Mammary epithelial cell (primary cell): ENCODE data around the gene ANP32B.

Experiments
- EZH2 ChIP-seq: IDR thresholded peaks from 2 replicates; pipeline ENCODE4 v1.6.1; 2012; ENCODE audit warnings: low read length, inconsistent platforms, borderline replicate concordance
- TF ChIP-seq, protein P1 (sequence below), 2 donors: IDR thresholded peaks in 1 of 2; conservative IDR thresholded peaks in 1 of 2; 2 replicates each; pipeline ENCODE4 v1.5.1; 2011 to 2012; ENCODE audit warnings: inconsistent platforms in 2 of 2, low read length in 2 of 2, mild to moderate bottlenecking in 2 of 2, control low read depth in 1 of 2, low read depth in 1 of 2; ENCODE audit not compliant: insufficient read depth in 1 of 2; ENCODE audit errors: extremely low read depth in 1 of 2

DNA sequence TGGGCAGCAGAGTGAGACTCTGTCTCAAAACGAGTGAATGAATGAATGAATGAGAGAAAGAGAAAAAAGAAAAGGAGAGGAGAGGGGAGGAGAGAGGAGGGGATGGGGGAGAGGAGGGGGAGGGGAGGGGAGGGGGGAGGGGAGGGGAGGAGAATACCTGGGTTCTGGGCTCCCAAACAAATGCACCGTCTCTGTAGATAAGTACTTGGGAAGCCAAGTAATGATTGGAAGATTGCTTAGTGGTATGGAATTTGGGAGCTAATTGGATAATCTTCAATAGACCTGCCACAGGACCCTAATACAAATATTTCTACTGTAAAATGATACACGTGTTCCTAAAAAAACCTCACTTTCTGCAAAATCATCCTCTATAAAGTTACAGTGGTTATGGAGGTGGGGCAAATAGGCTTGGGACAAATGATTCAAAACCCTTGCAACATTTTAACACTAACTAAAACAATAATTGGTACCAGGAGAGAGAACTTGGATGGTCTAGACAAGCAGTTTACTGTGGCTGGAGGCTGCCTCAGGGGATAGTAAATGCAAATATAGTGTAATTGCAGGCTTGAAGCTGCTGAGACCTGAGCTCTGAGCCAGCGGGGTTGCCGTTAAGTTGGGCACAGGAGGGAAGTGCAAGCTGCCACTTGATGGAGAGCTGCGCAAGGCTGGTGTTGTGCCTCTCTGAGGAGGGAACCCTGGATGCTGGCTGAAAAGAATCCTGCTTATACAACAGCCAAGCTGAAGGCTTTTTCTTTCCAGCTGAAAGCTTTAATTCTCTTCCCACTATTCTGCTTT is 48.6 kb upstream of the ANP32B start:
- TF ChIP-seq, protein P1, sequence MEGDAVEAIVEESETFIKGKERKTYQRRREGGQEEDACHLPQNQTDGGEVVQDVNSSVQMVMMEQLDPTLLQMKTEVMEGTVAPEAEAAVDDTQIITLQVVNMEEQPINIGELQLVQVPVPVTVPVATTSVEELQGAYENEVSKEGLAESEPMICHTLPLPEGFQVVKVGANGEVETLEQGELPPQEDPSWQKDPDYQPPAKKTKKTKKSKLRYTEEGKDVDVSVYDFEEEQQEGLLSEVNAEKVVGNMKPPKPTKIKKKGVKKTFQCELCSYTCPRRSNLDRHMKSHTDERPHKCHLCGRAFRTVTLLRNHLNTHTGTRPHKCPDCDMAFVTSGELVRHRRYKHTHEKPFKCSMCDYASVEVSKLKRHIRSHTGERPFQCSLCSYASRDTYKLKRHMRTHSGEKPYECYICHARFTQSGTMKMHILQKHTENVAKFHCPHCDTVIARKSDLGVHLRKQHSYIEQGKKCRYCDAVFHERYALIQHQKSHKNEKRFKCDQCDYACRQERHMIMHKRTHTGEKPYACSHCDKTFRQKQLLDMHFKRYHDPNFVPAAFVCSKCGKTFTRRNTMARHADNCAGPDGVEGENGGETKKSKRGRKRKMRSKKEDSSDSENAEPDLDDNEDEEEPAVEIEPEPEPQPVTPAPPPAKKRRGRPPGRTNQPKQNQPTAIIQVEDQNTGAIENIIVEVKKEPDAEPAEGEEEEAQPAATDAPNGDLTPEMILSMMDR (conservative IDR thresholded peaks at IDR 0.05 in 1 of 2, IDR thresholded peaks at IDR 0.05 in 1 of 2; ENCODE audit: extremely low read depth in 1 of 2, insufficient read depth in 1 of 2, low read depth in 1 of 2, low read length in 2 of 2) = no peak
- no peak for TF ChIP-seq EZH2
